COR-L47 (cell line): ENCODE measurements around the gene MED27.

Experiments used
- DNase-seq: peaks from one replicate; lab custom pipeline; 2025; lab: John Stamatoyannopoulos, UW

MED27 gene

DNA sequence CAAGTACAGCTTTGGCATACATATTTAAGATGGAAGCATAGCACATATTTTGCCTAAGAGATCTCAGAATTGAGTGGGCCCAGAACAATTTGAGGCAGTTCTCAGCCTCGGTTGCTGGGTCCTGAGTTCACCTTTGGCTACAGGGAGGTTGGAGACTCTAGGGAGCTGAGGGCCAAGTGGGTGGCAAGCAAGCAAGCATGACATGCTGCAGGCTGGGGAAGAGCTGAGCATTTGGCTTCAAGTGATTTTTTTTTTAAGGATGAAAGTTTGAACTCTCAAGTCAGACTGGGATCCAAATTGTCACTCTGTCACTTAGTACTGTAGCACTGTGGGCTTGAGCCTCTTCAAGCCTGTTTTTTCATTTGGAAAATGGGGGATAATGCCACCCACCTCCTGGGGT, 160.5 kb downstream of the MED27 start:
- no peak for DNase-seq

DNA sequence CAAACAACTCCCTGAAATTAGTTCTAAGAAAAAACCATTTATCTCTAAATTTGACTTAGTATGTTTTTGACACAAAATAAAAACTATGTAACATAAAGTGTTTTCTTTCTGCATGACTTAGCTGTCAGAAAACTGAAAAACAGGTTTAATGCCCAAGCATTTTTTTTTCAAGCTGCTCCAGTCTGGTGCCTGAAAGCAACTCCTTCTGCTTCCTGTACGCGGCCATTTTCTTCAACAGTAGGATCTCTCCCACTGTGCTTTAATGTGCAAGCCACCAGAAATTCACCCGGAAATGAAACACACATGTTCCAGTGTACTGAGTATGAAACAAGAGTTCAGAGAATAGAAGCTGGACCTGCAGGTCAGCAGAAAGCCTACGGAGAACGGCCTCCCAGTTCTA, 161.2 kb downstream of the MED27 start:
- DNase-seq, result no peak

DNA sequence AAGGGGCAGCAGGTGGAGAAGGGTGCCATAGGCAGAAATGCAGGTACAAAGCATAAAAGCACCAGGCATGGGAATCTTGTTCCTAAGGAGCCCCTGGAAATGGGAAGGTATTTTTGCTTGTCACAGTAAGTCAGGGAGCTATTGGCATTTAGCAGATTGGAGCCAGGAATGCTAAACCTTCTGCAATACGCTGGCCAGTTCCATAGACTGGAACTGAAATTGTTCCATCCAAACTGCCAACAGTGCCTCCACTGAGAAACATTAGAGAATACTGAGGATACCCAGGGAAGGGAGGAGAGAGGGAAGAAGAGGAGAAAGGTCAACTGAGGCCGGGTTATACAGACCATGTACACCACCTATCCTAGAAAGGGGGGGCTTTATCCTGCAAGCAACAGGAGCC, 162.7 kb downstream of the MED27 start:
- DNase-seq, result no peak

DNA sequence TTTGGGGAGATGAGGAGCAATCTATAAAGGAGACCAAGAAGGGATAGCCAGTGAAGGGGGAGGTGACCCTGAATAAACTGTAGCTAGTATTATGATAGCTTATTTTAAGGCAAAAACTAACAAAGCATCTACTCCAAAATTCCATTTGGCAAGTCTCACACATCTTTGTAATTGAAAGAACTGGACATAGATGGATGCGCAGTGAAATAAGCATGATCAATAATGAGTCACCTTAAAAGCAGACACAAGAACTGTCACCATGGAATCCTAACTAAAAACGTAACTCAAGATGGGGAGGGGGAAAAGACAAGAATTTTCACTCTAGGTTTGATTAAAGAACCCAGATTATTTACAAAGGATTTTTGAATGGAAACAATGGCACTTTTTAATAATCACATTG, 164.5 kb downstream of the MED27 start:
- DNase-seq, result no peak

DNA sequence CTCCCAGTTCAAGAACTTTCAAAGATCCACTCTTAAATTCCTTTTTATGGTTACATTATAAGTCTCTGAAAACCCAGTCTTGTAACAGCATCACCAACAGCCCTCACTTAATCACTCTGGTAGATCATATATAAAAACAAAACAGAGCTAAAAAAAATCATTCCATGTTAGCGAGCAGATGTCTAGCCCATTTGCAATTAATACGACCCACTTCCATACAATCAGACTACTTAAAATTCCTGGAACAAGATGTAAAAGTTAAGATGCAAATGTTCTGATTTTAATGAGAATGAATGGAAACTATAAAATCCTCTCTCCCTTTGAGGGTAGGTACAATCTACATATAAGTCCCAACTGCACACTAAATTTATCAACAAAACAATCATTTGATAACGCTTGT, 167.0 kb downstream of the MED27 start:
- DNase-seq, result no peak

DNA sequence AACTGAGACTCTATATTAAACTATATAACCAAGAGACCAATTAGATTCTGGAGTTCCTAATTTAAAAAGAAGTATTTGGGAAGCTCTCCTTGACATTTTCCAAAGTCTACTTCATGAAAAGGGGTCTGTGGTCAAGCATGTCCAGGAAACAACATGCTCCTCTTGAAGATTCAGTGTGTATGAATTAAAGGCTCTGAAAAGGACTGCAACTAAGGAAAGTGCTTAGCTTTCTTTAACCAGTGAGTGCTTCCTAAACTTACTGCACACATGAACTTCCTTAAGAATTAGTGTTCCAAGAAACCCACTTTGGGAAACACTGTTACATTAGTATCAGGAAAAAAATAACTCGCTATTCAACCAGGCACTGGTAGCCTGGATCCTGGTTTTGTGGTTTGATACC, 167.6 kb downstream of the MED27 start:
- DNase-seq, result no peak

DNA sequence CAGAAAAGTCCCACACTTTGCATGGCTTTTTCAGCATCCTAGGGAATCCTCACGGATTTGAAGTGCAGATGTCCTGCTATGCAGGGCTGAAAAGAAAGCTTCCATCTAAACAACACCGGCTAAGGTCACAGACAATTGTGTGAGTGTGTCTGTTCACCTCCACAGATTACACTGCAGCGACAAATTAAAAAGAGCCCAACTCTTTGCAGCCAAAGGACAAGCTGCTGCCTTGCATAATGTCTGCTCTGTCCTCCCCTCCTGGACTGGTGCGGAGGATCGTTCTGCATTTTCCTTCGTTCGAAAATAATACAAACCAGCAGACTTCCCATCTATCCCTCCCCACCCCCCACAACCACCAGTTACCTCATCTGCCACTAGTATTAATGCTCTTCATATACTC, 169.1 kb downstream of the MED27 start:
- DNase-seq, result no peak

DNA sequence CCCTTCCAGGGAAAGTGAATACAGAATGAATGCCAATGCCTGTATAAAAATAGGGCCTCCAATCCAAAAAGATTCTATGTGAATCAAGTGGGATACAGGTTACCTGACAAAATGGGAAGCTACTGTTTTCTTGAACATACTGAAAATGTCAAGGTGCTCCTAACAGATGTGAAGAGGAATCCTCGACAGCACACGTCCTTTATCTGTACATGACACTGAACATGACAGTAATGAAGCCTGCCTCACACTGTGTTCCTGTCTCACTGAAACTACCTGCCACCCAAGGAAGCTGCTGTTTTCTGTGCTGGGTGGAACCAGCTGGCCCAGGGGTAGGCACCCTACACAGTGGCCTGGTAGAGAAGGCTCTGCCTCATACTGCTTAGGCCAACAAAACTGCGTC, 174.5 kb downstream of the MED27 start:
- DNase-seq, result no peak

DNA sequence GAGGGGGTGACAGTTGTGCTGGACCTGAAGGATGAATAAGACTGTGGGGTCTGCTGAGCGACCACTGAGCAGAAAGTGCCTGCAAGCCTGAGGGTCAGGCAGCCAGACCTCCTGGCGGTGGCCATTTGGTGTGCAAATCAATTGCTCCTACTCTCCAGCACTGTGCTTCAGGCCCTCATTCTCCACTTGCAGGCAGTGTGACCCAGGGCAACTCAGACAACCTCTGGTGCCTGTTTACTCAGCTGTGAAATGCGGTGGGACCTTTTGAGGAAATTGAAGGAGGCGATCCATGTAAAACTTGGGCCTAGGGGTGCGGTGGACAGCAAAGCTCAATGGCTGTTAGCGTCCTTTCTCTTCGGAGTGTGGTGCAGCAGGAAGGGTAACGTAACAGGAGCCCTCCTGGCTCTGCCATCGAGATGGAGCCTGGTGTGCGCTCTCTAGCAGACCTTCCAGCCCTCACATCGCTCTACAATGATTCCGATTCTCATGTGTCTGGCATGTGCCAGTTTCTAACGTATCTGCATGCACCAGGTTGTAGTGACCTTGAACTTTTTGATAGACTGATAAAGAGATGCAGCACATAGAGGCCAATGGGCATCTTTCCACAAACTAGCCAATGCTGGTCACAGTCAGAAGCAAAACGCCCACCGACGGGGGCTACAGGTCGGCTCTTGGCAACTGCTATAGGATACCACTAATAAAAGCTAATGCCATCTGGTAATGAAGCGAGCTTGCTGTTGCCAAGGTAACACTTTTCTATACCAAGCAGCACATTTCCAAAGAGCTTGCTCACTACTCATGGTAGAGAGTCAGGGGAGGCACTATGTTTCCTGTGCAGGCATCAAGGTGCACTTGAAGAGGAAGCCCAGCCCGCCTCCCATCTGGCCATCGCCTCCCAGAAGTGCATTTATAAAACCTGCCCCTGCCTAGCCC, 180.1 kb downstream of the MED27 start:
- no peak for DNase-seq

DNA sequence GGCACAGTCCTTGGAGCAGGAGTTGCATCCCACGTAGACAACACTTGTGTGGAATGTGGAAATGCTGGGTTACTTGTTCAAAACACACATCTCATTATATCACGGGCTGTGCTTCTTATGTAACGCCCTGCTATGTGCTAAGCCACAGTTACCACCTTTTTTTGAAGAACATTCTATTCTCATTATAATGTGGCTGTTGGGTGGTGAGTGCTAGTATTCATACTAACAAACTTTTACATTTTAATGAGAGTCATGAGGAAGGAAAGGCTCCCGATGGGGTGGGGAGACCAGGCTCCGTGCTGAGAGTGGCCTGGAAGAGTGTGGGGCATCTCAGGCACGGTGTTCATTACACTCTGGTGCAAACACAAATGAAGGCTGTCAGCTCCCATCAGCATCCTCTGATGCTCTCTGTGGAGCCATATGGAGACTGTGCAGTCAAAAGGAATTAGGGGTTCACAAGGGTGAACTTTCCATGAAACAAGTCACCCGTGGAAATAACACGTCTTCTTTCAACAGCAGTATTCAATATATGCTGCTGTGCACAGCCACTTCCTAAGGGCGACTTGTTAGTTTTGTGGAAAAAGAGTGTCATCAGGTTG, 186.7 kb downstream of the MED27 start:
- DNase-seq, result no peak

DNA sequence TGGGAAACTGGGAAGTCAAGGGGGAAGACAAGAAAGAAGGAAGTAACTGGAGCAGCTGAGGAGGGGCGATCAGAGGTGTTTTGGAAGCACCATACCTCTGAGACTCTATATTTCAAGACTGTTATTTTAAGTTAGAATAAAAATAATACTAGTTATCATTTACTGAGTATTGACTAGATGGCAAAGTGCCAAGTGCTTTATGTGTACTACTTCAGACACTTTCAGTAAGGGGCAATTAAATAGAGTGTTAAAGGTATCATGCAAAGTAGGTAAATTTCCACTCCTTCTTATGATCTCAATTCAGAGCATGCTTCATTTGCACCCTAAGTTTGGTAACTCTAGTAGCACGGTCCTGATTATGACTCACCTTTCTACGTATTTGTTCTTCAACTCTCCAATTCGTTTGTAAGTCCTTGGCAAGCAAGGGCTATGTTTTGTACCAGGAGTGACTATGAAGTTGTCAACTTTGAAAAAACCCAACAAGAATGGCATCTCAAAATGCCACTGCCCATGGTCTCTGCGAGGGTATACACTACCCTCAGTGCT, 187.4 kb downstream of the MED27 start:
- no peak for DNase-seq

DNA sequence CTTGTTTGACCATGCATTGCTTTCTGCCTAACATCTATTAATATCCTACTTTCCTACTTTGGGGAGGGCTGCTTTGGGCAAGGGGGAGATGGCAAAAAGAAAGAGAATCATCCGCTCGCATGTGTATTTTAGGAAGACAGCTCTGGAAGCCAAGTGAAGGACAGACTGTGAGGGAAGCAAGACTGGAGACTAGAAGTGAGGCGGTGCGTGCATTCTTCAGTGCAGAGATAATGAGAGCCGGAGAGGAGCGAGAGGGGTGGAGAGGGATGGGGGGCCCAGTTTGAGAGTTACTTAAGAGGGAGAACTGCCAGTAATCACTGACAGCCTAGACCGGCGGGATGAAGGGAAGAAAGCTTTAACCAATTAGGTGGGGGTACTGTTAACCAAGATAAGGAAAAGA, 188.1 kb downstream of the MED27 start:
- no peak for DNase-seq

DNA sequence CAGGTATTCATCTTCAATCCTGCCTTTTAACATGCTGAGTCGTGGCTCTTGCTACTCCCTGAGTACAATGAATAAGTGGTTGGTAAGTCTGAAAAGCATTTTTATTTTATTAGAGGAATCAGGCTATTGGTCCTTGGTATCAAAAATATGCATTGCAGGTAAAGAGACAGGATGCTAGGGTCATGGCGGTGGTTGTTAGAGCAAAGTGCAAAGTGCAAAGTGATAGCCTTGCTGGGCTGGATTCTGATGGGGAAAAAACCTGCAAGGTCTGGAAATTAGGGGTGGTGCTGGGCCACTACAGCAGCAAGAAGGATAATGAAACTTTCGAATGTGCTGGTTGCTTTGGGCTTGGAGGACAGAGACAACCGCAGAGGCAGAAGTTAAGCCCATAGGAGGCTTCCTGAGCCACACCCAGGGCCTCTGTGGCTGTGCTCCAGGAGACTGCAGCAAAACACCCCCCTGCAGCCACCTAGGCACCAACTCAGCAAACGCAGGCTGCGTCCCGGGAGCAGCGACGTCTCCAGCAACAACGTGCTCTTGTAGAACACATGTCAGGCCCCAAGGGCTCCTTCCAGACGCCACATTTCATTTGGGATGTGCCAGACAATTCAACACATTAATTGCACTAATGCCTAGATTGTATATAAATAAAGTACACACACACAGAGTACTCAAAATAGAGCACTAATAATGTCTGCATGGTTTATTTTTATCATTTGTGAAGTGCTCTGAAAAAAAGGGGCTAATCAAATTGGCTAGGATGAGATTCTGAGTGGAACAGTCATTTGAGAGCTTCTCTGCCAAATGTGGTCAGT, 190.0 kb downstream of the MED27 start:
- DNase-seq, result no peak

DNA sequence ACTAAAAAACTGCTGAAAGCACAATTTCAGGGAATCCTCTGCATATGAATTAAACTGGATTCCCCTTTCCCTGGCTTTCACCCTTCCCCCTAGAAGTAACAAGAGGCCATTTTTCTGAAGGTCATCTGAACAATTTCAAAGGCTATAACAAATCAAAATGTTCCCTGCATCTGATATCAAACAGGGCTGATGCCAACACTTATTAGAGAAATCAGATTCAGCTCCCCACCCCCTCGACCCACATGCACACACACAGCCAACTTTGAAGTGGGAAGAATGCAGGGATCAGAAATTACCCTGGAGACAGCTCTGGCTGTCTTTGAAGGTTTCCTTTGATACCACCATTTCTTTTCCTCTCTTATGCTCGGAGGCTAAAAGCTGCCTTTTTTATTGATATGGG, 190.7 kb downstream of the MED27 start:
- no peak for DNase-seq

DNA sequence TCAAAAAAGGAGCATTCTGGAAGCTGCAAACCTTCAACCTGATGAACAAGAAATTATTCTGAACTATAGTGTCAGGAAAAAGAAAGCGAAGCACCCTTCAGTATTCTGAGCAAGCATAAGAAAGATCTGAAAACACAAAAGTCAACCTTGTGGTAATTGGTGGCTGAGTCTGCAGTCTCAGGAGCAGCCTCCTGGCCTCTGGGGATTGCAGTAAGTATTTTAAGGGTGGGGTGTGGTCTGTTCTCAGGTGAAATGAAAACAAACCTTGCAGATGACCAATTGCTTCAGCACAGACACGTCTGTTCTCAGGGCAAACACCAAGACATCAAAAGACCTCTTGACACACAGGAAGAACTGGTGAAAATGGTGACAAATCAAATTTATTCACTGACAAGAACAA, 192.0 kb downstream of the MED27 start:
- no peak for DNase-seq

DNA sequence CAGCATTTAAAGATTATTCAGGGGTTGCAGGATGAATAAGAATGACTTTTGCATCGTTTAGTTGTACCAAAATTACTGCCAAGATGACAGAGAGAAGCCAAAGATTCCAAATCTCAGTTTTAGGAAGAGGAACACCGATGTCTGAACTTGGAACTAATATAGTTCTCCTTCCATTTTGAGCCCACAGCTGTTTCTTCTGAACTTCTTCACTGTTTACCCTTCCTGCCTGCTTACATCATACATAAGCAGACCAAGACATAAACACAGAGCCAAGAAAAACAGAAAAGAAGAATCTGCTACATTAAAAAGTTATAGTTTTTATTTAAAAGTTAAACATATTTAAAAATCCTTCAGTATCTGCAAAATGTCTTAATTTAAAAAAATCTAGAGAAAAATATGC, 192.8 kb downstream of the MED27 start:
- no peak for DNase-seq

DNA sequence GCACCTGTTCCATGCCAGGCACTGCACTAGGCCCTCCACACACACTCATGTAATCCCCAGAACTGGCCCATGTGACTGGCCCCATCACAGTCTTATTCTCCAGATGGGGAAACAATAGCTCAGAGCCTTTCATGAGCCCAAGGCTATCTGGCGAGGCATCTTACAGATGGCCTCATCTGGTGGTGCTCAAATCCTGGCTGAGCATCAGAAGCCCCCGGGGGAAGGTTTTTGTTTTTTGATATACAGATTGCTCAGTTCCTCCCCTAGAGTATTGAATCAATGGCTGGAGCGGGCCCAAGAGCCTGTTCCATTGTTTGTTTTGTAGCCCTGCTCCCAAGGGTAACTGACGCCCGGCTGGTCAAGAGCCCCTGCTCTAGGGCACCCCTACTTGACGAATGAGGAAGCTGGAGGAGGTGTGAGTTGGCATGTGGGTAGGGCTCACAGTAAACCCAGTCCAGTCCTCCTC, 194.5 kb downstream of the MED27 start:
- DNase-seq, result no peak

DNA sequence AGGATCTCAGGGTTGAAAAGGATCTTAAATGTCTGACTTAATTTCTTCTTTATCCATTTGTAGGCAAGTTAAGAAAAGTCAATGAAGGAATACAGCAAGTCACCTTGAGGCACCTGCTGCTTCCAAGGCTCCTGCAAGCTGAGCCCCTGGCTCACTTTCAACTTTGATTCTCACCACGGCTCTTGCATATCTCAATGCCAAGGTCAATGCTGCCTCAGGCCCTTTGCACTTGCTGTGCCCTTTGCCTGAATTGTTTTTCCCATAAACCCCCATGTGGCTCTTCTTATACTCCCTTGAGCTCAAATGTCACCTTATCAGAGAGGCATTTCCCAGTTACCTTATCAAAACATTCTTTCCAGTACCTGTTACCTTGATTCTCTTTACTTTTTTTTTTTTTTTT, 195.4 kb downstream of the MED27 start:
- DNase-seq, result no peak

DNA sequence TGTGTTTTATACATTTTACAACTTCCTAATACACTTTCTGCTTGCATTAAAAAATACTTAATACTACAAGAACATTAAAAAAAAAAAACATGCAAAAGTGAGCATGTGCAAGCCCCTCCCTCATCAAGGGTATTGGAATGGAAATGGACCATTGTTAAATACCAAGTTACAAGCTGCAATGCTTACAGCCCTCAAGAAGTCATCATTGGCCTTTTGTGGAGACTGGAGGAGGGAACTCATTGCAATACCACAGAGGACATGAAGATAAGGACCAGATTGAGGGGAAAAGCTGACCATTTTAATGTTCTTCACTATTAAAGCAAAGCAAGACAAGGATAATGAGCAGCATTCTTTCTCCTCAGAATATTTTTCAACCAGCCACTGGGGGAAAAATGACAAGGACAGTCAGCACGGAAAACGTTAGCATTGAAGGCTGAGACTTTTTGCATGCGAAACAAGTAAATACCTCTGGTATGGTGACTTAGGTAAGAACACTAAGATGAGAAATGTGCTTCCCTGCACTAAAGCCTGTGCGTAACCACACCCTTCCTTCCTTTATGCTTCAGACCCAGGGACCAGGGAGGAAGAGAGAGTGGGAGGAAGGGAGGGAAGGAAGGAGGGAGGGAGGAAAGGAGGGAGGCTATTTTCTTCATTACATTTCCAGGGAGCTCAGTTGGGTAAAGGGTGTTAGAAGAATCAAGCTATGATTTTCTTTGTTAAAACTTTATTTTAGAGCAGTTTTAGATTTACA, 198.7 kb downstream of the MED27 start:
- DNase-seq, result no peak

DNA sequence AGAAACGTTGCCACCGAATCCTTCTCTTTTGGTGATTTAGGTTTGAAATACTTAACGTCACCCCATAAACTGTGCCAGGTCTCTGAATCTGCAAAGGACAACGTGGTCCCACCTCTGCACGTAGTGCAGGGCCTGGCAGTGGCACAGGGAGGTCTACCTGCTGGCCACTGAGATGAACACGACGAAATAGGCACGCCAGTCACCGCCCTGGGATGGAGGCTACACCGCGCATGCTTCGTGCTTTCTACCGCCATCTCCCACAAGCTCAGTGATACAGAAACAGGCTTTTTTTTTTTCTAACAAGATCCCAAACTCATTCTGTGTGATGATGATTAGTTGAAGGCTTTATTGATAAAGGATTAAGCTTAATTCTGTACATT, 199.8 kb downstream of the MED27 start:
- DNase-seq, result no peak

DNA sequence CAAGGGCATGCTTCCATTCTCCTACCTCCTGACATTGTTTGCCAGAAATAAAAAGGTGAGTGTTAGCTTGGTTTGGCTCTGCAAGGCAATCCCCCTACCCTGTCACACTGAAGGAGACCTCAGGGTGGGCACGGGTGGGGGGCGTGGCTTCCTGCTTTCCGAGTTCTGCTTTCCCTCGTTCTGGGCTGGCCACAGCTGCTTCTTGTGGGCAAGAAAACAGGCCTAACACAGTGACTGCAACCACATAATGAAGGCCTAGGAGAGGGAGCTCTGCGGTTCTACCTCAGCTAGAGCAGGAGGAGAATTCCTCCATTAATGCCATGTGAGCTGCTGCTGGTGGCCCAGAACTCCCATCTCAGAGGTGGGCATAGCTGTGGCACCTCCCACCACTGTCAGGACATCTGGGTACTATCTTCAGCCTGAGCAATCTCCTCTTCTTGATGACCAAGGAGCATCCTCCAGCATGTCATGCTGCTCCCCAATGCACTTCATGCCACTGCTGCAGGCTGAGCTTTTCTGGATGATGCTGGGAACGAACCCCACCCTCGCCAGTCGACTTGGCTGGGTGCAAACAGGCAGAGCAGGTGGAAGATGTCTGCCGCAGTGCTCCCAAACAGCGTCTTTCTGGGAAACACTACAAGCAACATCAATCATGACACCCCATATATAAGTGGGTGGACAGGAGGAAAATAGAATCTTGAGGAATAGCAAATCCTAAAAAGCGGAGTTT, 200.3 kb downstream of the MED27 start:
- DNase-seq, result no peak
